Measurements from ENCODE around the gene OR7G3.

- TF ChIP-seq EZH2 (IDR thresholded peaks at IDR 0.05; ENCODE audit: borderline replicate concordance, low read depth, low read length, poor library complexity, severe bottlenecking): no peak
- no peak for TF ChIP-seq CTCF (conservative IDR thresholded peaks at IDR 0.05; ENCODE audit: low read depth, low read length)
These were observed 44.7 kb upstream of the OR7G3 start for GRCh38 chr19:9171393-9171991.
